HepG2 (cell line): ENCODE measurements around the gene PRIM2. TPM values are rescaled to one million over a fixed set of nuclear protein-coding genes. Genes with fewer than 3 reads are reported as not detected.

ENCODE experiments used
- DMAP1 ChIP-seq: IDR thresholded peaks from 2 replicates; pipeline ENCODE4 v1.6.1; 2016
- DPF2 ChIP-seq: sonication (generic); formaldehyde crosslinking; IDR thresholded peaks from 2 replicates; pipeline ENCODE4 v1.4.0; 2020; ENCODE audit warnings: mild to moderate bottlenecking, low read depth, missing genetic modification reagents, borderline replicate concordance
- EZH2 ChIP-seq: conservative IDR thresholded peaks from 2 replicates; pipeline ENCODE4 v1.6.1; 2012; ENCODE audit warnings: mild to moderate bottlenecking, low read depth, low read length, moderate library complexity
- MIXL1 ChIP-seq: IDR thresholded peaks from 2 replicates; pipeline ENCODE4 v1.6.1; 2016
- MXD3 ChIP-seq: IDR thresholded peaks from 2 replicates; pipeline ENCODE4 v1.6.1; 2016; ENCODE audit warnings: mild to moderate bottlenecking, missing biosample characterization, missing genetic modification reagents
- NFYC ChIP-seq: IDR thresholded peaks from 2 replicates; pipeline ENCODE4 v1.6.1; 2016; ENCODE audit warnings: missing genetic modification reagents, missing compliant biosample characterization
- PLSCR1 ChIP-seq: sonication (generic); formaldehyde crosslinking; IDR thresholded peaks from 2 replicates; pipeline ENCODE4 v1.5.0; 2020; ENCODE audit warnings: missing genetic modification reagents, mild to moderate bottlenecking, borderline replicate concordance
- RORA ChIP-seq: sonication (generic); formaldehyde crosslinking; IDR thresholded peaks from 2 replicates; pipeline ENCODE4 v1.5.0; 2020; ENCODE audit warnings: mild to moderate bottlenecking, missing genetic modification reagents, moderate library complexity
- SMYD3 ChIP-seq: sonication (generic); formaldehyde crosslinking; IDR thresholded peaks from 2 replicates; pipeline ENCODE4 v1.8.1; 2023; ENCODE audit warnings: mild to moderate bottlenecking, missing genetic modification reagents
- SRSF9 ChIP-seq: fragments of 200-400 bp; formaldehyde crosslinking; IDR thresholded peaks from 2 replicates; pipeline ENCODE4 v1.6.1; 2018; ENCODE audit warnings: borderline replicate concordance, mild to moderate bottlenecking, low read depth, low read length; ENCODE audit not compliant: insufficient read depth, poor library complexity, severe bottlenecking
- TBL1XR1 ChIP-seq: fragments of 150-350 bp; IDR thresholded peaks from 2 replicates; pipeline ENCODE4 v1.6.1; 2014; ENCODE audit warnings: borderline replicate concordance, low read length; ENCODE audit not compliant: partially characterized antibody
- TBX2 ChIP-seq: sonication (generic); formaldehyde crosslinking; IDR thresholded peaks from 2 replicates; pipeline ENCODE4 v1.5.0; 2020; ENCODE audit warnings: missing genetic modification reagents, mild to moderate bottlenecking, borderline replicate concordance
- TCF7L2 ChIP-seq: IDR thresholded peaks from 2 replicates; pipeline ENCODE4 v1.6.1; 2011; ENCODE audit warnings: mild to moderate bottlenecking, low read depth, low read length, moderate library complexity
- YEATS2 ChIP-seq: sonication (generic); formaldehyde crosslinking; IDR thresholded peaks from 2 replicates; pipeline ENCODE4 v1.4.0; 2020; ENCODE audit warnings: missing genetic modification reagents, borderline replicate concordance
- ZFP36L1 ChIP-seq: sonication (generic); formaldehyde crosslinking; IDR thresholded peaks from 2 replicates; pipeline ENCODE4 v1.8.0; 2022; ENCODE audit warnings: mild to moderate bottlenecking, missing genetic modification reagents, moderate library complexity
- ZFP90 ChIP-seq: sonication (generic); formaldehyde crosslinking; IDR thresholded peaks from 2 replicates; pipeline ENCODE4 v1.8.0; 2022; ENCODE audit warnings: missing genetic modification reagents, mild to moderate bottlenecking, inconsistent platforms, borderline replicate concordance
- ZMAT5 ChIP-seq: sonication (generic); formaldehyde crosslinking; IDR thresholded peaks from 2 replicates; pipeline ENCODE4 v1.5.0; 2020; ENCODE audit warnings: mild to moderate bottlenecking, low read depth, missing genetic modification reagents, borderline replicate concordance
- ZNF12 ChIP-seq: sonication (generic); formaldehyde crosslinking; IDR thresholded peaks from 2 replicates; pipeline ENCODE4 v1.5.0; 2020; ENCODE audit warnings: missing genetic modification reagents
- ZNF180 ChIP-seq: sonication (generic); formaldehyde crosslinking; IDR thresholded peaks from 2 replicates; pipeline ENCODE4 v1.4.0; 2020; ENCODE audit warnings: low read depth, missing genetic modification reagents, borderline replicate concordance
- ZNF20 ChIP-seq: sonication (generic); formaldehyde crosslinking; IDR thresholded peaks from 2 replicates; pipeline ENCODE4 v1.4.0; 2020; ENCODE audit warnings: mild to moderate bottlenecking, moderate library complexity, missing genetic modification reagents
- ZNF446 ChIP-seq: sonication (generic); formaldehyde crosslinking; IDR thresholded peaks from 2 replicates; pipeline ENCODE4 v1.5.0; 2020; ENCODE audit warnings: mild to moderate bottlenecking, missing genetic modification reagents
- ZNF484 ChIP-seq: sonication (generic); formaldehyde crosslinking; IDR thresholded peaks from 2 replicates; pipeline ENCODE4 v1.5.1; 2020; ENCODE audit warnings: mild to moderate bottlenecking, low read depth, missing genetic modification reagents, borderline replicate concordance
- ZNF510 ChIP-seq: sonication (generic); formaldehyde crosslinking; IDR thresholded peaks from 2 replicates; pipeline ENCODE4 v1.4.0; 2020; ENCODE audit warnings: low read depth, mild to moderate bottlenecking, missing genetic modification reagents
- ZNF547 ChIP-seq: sonication (generic); formaldehyde crosslinking; IDR thresholded peaks from 2 replicates; pipeline ENCODE4 v1.5.1; 2020; ENCODE audit warnings: mild to moderate bottlenecking, missing genetic modification reagents
- ZNF619 ChIP-seq: sonication (generic); formaldehyde crosslinking; IDR thresholded peaks from 2 replicates; pipeline ENCODE4 v1.4.0; 2020; ENCODE audit warnings: mild to moderate bottlenecking, missing genetic modification reagents
- ZNF747 ChIP-seq: sonication (generic); formaldehyde crosslinking; IDR thresholded peaks from 2 replicates; pipeline ENCODE4 v1.8.1; 2023; ENCODE audit warnings: missing genetic modification reagents, mild to moderate bottlenecking, borderline replicate concordance
- ZNF781 ChIP-seq: sonication (generic); formaldehyde crosslinking; IDR thresholded peaks from 2 replicates; pipeline ENCODE4 v1.5.1; 2020; ENCODE audit warnings: borderline replicate concordance, mild to moderate bottlenecking, missing genetic modification reagents; ENCODE audit errors: not compliant biosample characterization
- polyA plus RNA-seq, 8 experiments: library from polyadenylated mRNA; depleted of rRNA in 3 of 8; stranded (reverse) in 7 of 8; unstranded in 1 of 8; fragments of >200 nt; fragmentation: Illumina TruSeq in 4 of 8; extraction: Trizol in 4 of 8; gene quantifications; 2 replicates each; pipeline versions ENCODE4 v1.2.1 to v1.2.3, GENCODE V29; 2011 to 2016; ENCODE audit warnings: low read depth in 4 of 8, missing spikeins in 1 of 8, mixed read lengths in 1 of 8; ENCODE audit not compliant: insufficient read depth in 1 of 8
- total RNA-seq, 5 experiments: library from RNA; depleted of rRNA; stranded (reverse); fragments of >200 nt; fragmentation: Illumina TruSeq; extraction: Trizol; gene quantifications; 2 replicates each; pipeline ENCODE4 v1.2.3, GENCODE V29; 2016; ENCODE audit warnings: low read depth in 1 of 5
- TF ChIP-seq, protein P1 (sequence below): sonication (generic); formaldehyde crosslinking; IDR thresholded peaks from 2 replicates; pipeline ENCODE4 v1.4.0; 2020; ENCODE audit warnings: missing genetic modification reagents, borderline replicate concordance

The PRIM2 gene
- total and polyA plus RNA-seq, 2 of the 13 experiments (the other 11 are each of a cell fraction or from before 2014, with no cell fraction given): 8.0 to 52.7 TPM

GRCh38 chr6:57316581-57317059 is 810 bp upstream of the PRIM2 start (continued):
- TF ChIP-seq ZNF619 (CRISPR knock-in tag) (0 out of 2 replicates have a peak, but pooled peaks have one; percentile 48), ZNF180 (CRISPR knock-in tag) (no peak), ZMAT5 (CRISPR knock-in tag) (no peak), EZH2 (no peak), TBL1XR1 (no peak), ZNF12 (CRISPR knock-in tag) (0 out of 2 replicates have a peak, but pooled peaks have one; percentile 7), ZFP90 (CRISPR knock-in tag) (no peak), ZNF747 (CRISPR knock-in tag) (no peak; the same call in 1 of the 2 replicates), TBX2 (CRISPR knock-in tag) (no peak), PLSCR1 (no peak), ZNF547 (CRISPR knock-in tag) (no peak), YEATS2 (CRISPR knock-in tag) (no peak), SMYD3 (CRISPR knock-in tag) (peak; percentile 60; the same call in 1 of the 2 replicates), RORA (CRISPR knock-in tag) (no peak), ZNF484 (CRISPR knock-in tag) (no peak), MXD3 (CRISPR knock-in tag) (0 out of 2 replicates have a peak, but pooled peaks have one; percentile 58), ZFP36L1 (CRISPR knock-in tag) (0 out of 2 replicates have a peak, but pooled peaks have one; percentile 1), DMAP1 (CRISPR knock-in tag) (peak; percentile 24), SRSF9 (no peak), ZNF20 (CRISPR knock-in tag) (no peak), MIXL1 (CRISPR knock-in tag) (peak; percentile 89), DPF2 (CRISPR knock-in tag) (no peak), NFYC (CRISPR knock-in tag) (0 out of 2 replicates have a peak, but pooled peaks have one; percentile 11), TCF7L2 (no peak), ZNF510 (0 out of 2 replicates have a peak, but pooled peaks have one; percentile 39), ZNF446 (no peak), ZNF781 (no peak)
- TF ChIP-seq, protein P1, sequence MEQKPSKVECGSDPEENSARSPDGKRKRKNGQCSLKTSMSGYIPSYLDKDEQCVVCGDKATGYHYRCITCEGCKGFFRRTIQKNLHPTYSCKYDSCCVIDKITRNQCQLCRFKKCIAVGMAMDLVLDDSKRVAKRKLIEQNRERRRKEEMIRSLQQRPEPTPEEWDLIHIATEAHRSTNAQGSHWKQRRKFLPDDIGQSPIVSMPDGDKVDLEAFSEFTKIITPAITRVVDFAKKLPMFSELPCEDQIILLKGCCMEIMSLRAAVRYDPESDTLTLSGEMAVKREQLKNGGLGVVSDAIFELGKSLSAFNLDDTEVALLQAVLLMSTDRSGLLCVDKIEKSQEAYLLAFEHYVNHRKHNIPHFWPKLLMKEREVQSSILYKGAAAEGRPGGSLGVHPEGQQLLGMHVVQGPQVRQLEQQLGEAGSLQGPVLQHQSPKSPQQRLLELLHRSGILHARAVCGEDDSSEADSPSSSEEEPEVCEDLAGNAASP (CRISPR knock-in tag): peak; percentile 29; the same call in 1 of the 2 replicates
